DOHH2 (cell line): ENCODE data around the gene RNF141.

Experiments used
- CTCF ChIP-seq: fragments of 200-600 bp; sonication (generic); IDR thresholded peaks from one replicate; pipeline ENCODE4 v1.5.1; 2014; ENCODE audit warnings: antibody characterized with exemption, mild to moderate bottlenecking, low read depth, low read length; ENCODE audit not compliant: poor library complexity, severe bottlenecking
- EZH2phosphoT487 ChIP-seq: fragments of 200-600 bp; sonication (generic); IDR thresholded peaks from 2 replicates; pipeline ENCODE4 v1.6.1; 2017; ENCODE audit warnings: borderline replicate concordance, mild to moderate bottlenecking, antibody characterized with exemption, low read length, moderate library complexity, mixed read lengths

- no peak for TF ChIP-seq CTCF
- no peak for TF ChIP-seq EZH2phosphoT487
Observed at GRCh38 chr11:10551290-10551592, 10.3 kb upstream of the RNF141 start.
